Activated B cell treated with CpG ODN at 0.5 μM for 24 hours (primary cell): Measurements from ENCODE around the gene CCDC177. TPM values are rescaled to one million over a fixed set of nuclear protein-coding genes. Genes with fewer than 3 reads are reported as not detected.

Source experiments
- ATAC-seq: fragments of 200-7000 bp; cut with Tn5 transposase; one replicate; pipeline ENCODE4 v1.10.0; 2021; ENCODE audit warnings: low read depth, mild to moderate bottlenecking, moderate library complexity
- CTCF ChIA-PET: fragments of 350-600 bp; sonication (Branson Sonifier 250); formaldehyde crosslinking; loops from one replicate; lab custom pipeline; 2021; ENCODE audit warnings: antibody characterized with exemption; lab: Charles Lee
- POLR2A ChIA-PET: fragments of 350-600 bp; sonication (Branson Sonifier 250); formaldehyde crosslinking; loops from one replicate; lab custom pipeline; 2021; ENCODE audit warnings: antibody characterized with exemption; lab: Charles Lee
- DNase-seq: peaks from one replicate; pipeline ENCODE4 v3.0.0; 2022
- H3K27ac Mint-ChIP-seq: one replicate; pipeline ENCODE4 v1.8.0; 2020; ENCODE audit warnings: mixed read lengths
- H3K27me3 Mint-ChIP-seq: one replicate; pipeline ENCODE4 v1.8.0; 2021; ENCODE audit warnings: mixed read lengths
- H3K36me3 Mint-ChIP-seq: one replicate; pipeline ENCODE4 v1.8.0; 2021; ENCODE audit warnings: low read depth, mixed read lengths
- H3K4me1 Mint-ChIP-seq: one replicate; pipeline ENCODE4 v1.8.0; 2021; ENCODE audit warnings: mixed read lengths
- H3K4me3 Mint-ChIP-seq: one replicate; pipeline ENCODE4 v1.8.0; 2020; ENCODE audit warnings: mild to moderate bottlenecking, mixed read lengths
- H3K9me3 Mint-ChIP-seq: one replicate; pipeline ENCODE4 v1.8.0; 2020; ENCODE audit warnings: mixed read lengths
- intact Hi-C: fragments of 100-400 bp; cut with micrococcal nuclease; formaldehyde crosslinking; loops from one replicate; pipeline ENCODE4 v1.15.1; 2024
- total RNA-seq: library from RNA; stranded (reverse); gene quantifications from 2 replicates; pipeline ENCODE4 v1.2.3, GENCODE V29; 2022
- TF ChIP-seq, protein P1 (sequence below): fragments of 200-600 bp; IDR thresholded peaks from one replicate; pipeline ENCODE4 v1.8.0; 2022; ENCODE audit warnings: antibody characterized with exemption, mild to moderate bottlenecking

CCDC177 gene
- total RNA-seq, 1 donor from 2014 or later, result not detected

DNA sequence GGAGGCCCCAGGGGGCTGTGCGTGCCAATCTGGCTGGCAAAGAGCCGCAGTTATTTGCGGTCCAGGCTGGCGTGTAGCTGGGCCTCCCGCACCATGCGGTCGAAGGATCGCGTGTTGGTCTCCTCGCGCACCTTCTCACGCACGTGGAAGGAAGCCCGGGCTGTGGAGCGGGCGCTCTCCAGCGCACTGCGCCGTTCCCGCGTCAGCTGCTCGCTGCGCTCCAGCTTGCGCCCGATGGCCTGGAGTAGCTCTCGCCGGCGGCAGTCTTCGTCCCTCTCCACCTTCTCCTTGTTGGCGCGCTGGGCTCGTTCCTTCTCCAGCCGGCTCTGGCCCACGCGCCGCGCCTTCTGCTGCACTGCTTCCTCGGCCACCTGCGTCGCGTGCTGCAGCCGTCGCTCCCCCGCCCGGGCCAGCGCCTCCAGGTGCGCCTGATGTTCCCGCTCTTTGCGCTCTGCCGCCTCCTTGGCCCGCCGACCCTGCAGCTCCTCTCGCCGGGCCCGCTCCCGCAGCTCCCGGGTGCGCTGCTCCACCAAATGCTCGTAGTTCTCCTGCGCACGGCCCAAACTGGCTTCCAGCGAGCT is 3.1 kb downstream of the CCDC177 start:
- no peak overlapping the region for H3K27ac Mint-ChIP-seq
- TF ChIP-seq, protein P1, sequence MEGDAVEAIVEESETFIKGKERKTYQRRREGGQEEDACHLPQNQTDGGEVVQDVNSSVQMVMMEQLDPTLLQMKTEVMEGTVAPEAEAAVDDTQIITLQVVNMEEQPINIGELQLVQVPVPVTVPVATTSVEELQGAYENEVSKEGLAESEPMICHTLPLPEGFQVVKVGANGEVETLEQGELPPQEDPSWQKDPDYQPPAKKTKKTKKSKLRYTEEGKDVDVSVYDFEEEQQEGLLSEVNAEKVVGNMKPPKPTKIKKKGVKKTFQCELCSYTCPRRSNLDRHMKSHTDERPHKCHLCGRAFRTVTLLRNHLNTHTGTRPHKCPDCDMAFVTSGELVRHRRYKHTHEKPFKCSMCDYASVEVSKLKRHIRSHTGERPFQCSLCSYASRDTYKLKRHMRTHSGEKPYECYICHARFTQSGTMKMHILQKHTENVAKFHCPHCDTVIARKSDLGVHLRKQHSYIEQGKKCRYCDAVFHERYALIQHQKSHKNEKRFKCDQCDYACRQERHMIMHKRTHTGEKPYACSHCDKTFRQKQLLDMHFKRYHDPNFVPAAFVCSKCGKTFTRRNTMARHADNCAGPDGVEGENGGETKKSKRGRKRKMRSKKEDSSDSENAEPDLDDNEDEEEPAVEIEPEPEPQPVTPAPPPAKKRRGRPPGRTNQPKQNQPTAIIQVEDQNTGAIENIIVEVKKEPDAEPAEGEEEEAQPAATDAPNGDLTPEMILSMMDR, result no peak
- ChIA-PET CTCF (interaction anchor here (1.3 to 2.6 kb wide), 2 partner anchors 9 to 329 kb away, joined by 6 to 7 read pairs; no protein-coding TSS in a partner anchor), POLR2A (no interaction called here)
- H3K4me1 Mint-ChIP-seq, result peaks cover 13% of the 10 kb centered on the region
- H3K27me3 Mint-ChIP-seq, result peaks cover 56% of the 10 kb centered on the region
- H3K9me3 Mint-ChIP-seq, result no peaks in the 10 kb centered on the region
- DNase-seq (no peak), ATAC-seq (no peak)
- no peak overlapping the region for H3K4me3 Mint-ChIP-seq
- no peaks in the 10 kb centered on the region for H3K36me3 Mint-ChIP-seq
- intact Hi-C loops, result no loop called here

DNA sequence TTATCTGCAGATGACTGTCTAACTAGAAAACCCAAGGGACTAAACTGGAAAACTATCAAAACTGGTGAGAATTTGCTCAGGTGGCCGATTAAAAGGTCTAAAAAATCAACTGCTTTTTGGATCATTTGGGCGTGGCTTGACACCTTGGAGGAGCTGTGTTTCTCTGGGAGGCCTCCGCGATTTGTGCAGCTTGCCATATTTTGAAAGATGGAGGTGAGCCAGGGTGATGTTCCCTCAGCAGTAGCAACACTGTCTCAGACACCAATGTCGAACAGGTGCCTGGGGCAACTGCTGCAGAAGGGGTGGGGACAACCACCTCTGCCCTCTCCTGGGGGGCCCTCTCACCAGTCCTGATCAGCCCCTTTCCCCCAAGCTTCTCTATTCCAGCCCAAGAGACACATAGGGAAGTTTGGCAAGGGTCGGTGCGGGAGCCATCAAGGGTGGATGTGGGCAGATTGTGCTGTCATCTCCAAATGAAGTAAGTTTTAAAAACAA is 3.8 kb downstream of the CCDC177 start:
- TF ChIP-seq, protein P1, result no peak
- no peaks in the 10 kb centered on the region for H3K36me3 Mint-ChIP-seq
- intact Hi-C loops, result no loop called here
- no peak overlapping the region for H3K27ac Mint-ChIP-seq
- CTCF ChIA-PET, result interaction anchor here (1.3 to 2.6 kb wide), 2 partner anchors 9 to 328 kb away, joined by 6 to 7 read pairs; no protein-coding TSS in a partner anchor
- no peak for ATAC-seq
- H3K4me3 Mint-ChIP-seq, result no peak overlapping the region
- POLR2A ChIA-PET, result no interaction called here
- H3K27me3 Mint-ChIP-seq, result peaks cover 52% of the 10 kb centered on the region
- H3K4me1 Mint-ChIP-seq, result peaks cover 13% of the 10 kb centered on the region
- DNase-seq, result no peak
- H3K9me3 Mint-ChIP-seq, result no peaks in the 10 kb centered on the region

DNA sequence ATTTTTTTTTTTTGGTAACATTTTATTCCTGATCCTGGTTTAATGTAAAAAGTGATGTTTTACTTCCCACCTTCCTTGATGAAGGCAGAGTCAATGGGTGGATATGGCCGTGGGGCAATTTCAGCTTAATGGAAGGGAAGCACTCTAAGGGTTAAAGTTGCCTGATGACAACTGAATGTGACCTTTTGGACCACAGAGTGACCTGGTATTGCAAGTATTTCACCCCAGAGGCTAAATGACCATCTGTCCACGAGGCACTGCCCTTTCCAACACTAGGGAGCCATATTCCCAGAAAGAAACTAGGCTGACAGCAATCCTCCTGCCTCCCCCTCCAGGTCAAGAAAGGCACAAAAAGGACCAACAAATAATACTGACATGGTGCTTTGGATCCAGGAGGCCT is 4.8 kb downstream of the CCDC177 start:
- no peak for ATAC-seq
- ChIA-PET CTCF (no interaction called here), POLR2A (no interaction called here)
- Mint-ChIP-seq H3K27ac (no peak overlapping the region), H3K36me3 (no peaks in the 10 kb centered on the region), H3K4me3 (no peak overlapping the region), H3K9me3 (no peaks in the 10 kb centered on the region), H3K4me1 (peaks cover 13% of the 10 kb centered on the region), H3K27me3 (peaks cover 52% of the 10 kb centered on the region)
- intact Hi-C loops, result no loop called here
- TF ChIP-seq, protein P1, result no peak
- no peak for DNase-seq

DNA sequence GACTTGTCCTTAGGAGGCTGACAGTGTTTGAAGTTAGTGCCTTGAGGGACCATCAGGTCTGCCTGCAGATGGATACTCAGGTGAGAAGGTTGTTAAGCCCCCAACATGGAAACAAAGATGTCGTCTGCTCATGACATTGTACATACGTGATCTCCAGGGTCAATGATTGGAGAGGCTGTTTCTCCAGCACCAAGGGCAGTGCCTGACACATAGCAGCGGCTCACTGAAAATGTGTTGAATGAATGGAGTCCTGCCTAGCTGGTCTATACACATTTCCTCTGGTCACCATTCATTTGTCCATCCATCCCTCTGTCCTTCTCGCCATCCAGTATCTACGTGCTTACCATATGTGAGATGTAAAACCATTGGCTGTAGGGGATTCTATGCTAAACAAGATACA is 7.1 kb downstream of the CCDC177 start:
- ChIA-PET POLR2A (no interaction called here), CTCF (no interaction called here)
- ATAC-seq (no peak), DNase-seq (no peak)
- peaks cover 57% of the 10 kb centered on the region for H3K27me3 Mint-ChIP-seq
- intact Hi-C loops, result no loop called here
- H3K4me1 Mint-ChIP-seq, result peaks cover 3% of the 10 kb centered on the region
- H3K36me3 Mint-ChIP-seq, result no peaks in the 10 kb centered on the region
- H3K27ac Mint-ChIP-seq, result no peak overlapping the region
- TF ChIP-seq, protein P1, result no peak
- no peak overlapping the region for H3K4me3 Mint-ChIP-seq
- H3K9me3 Mint-ChIP-seq, result no peaks in the 10 kb centered on the region

DNA sequence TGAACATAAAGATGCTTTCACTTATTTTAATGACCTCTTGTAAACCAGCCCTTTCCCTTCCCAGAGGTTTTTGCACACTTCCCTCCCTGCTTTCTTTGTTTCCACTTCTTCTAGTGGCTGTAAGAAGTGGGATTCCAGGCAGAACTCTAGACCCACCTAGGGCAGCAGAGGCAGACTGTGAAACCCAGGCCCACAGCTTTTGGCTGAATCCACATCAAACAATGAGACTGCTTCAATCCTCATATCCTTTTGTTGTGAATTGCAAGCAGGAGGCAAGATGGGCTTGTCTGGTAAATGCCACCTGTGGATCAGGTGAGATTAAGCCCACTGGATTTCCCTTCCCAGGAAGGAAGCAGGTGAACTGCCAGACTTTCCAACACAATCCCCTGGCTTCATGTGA is 12.8 kb downstream of the CCDC177 start:
- no peaks in the 10 kb centered on the region for H3K36me3 Mint-ChIP-seq
- CTCF ChIA-PET, result no interaction called here

More for the DNA sequence above, 12.8 kb downstream of the CCDC177 start:
- TF ChIP-seq, protein P1, result no peak
- Mint-ChIP-seq H3K4me1 (no peaks in the 10 kb centered on the region), H3K4me3 (no peak overlapping the region), H3K9me3 (no peaks in the 10 kb centered on the region), H3K27ac (no peak overlapping the region), H3K27me3 (peaks cover 50% of the 10 kb centered on the region)
- DNase-seq (no peak), ATAC-seq (no peak)
- POLR2A ChIA-PET, result no interaction called here
- intact Hi-C loops, result no loop called here
